HepG2 (cell line): Measurements from ENCODE around the gene MBD3L3. TPM values are rescaled to one million over a fixed set of nuclear protein-coding genes. Genes with fewer than 3 reads are reported as not detected.

Experiments used
- ARNTL ChIP-seq: sonication (generic); formaldehyde crosslinking; IDR thresholded peaks from 2 replicates; pipeline ENCODE4 v1.4.0; 2020; ENCODE audit warnings: mild to moderate bottlenecking, missing genetic modification reagents
- ATM ChIP-seq: fragments of 450-650 bp; IDR thresholded peaks from 2 replicates; pipeline ENCODE4 v1.7.1; 2017; ENCODE audit warnings: mild to moderate bottlenecking, borderline replicate concordance
- HNF4A ChIP-seq: sonication (generic); formaldehyde crosslinking; IDR thresholded peaks from 2 replicates; pipeline ENCODE4 v1.4.0; 2020; ENCODE audit warnings: missing genetic modification reagents
- NR2F2 ChIP-seq: IDR thresholded peaks from 2 replicates; pipeline ENCODE4 v1.6.1; 2012; ENCODE audit warnings: low read depth, inconsistent platforms, borderline replicate concordance
- ZBTB7B ChIP-seq: sonication (generic); formaldehyde crosslinking; IDR thresholded peaks from 2 replicates; pipeline ENCODE4 v1.4.0; 2020; ENCODE audit warnings: missing genetic modification reagents
- ZC3H13 ChIP-seq: sonication (generic); formaldehyde crosslinking; IDR thresholded peaks from 2 replicates; pipeline ENCODE4 v1.8.1; 2023; ENCODE audit warnings: mild to moderate bottlenecking, missing genetic modification reagents, moderate library complexity
- ZKSCAN1 ChIP-seq: fragments of 150-350 bp; IDR thresholded peaks from 2 replicates; pipeline ENCODE4 v1.6.1; 2014; ENCODE audit warnings: low read length
- ZNF12 ChIP-seq: sonication (generic); formaldehyde crosslinking; IDR thresholded peaks from 2 replicates; pipeline ENCODE4 v1.5.0; 2020; ENCODE audit warnings: missing genetic modification reagents
- ZNF775 ChIP-seq: sonication (generic); formaldehyde crosslinking; IDR thresholded peaks from 2 replicates; pipeline ENCODE4 v1.4.0; 2020; ENCODE audit warnings: missing genetic modification reagents, mild to moderate bottlenecking, moderate library complexity, borderline replicate concordance
- polyA plus RNA-seq, 8 experiments: library from polyadenylated mRNA; depleted of rRNA in 3 of 8; stranded (reverse) in 7 of 8; unstranded in 1 of 8; fragments of >200 nt; fragmentation: Illumina TruSeq in 4 of 8; extraction: Trizol in 4 of 8; gene quantifications; 2 replicates each; pipeline versions ENCODE4 v1.2.1 to v1.2.3, GENCODE V29; 2011 to 2016; ENCODE audit warnings: low read depth in 4 of 8, missing spikeins in 1 of 8, mixed read lengths in 1 of 8; ENCODE audit not compliant: insufficient read depth in 1 of 8
- total RNA-seq, 5 experiments: library from RNA; depleted of rRNA; stranded (reverse); fragments of >200 nt; fragmentation: Illumina TruSeq; extraction: Trizol; gene quantifications; 2 replicates each; pipeline ENCODE4 v1.2.3, GENCODE V29; 2016; ENCODE audit warnings: low read depth in 1 of 5
- TF ChIP-seq, protein P1 (sequence below): sonication (generic); formaldehyde crosslinking; IDR thresholded peaks from 2 replicates; pipeline ENCODE4 v1.4.0; 2020; ENCODE audit warnings: low read depth, missing genetic modification reagents
- TF ChIP-seq, protein P2 (sequence below): sonication (generic); formaldehyde crosslinking; IDR thresholded peaks from 2 replicates; pipeline ENCODE4 v1.4.0; 2020; ENCODE audit warnings: missing genetic modification reagents
- TF ChIP-seq, protein P3 (sequence below): sonication (generic); formaldehyde crosslinking; IDR thresholded peaks from 2 replicates; pipeline ENCODE4 v1.4.0; 2020; ENCODE audit warnings: missing genetic modification reagents, borderline replicate concordance
- TF ChIP-seq, protein P4 (sequence below): sonication (generic); formaldehyde crosslinking; IDR thresholded peaks from 2 replicates; pipeline ENCODE4 v1.4.0; 2020; ENCODE audit warnings: missing genetic modification reagents
- TF ChIP-seq, protein P5 (sequence below): sonication (generic); formaldehyde crosslinking; IDR thresholded peaks from 2 replicates; pipeline ENCODE4 v1.9.0; 2021; ENCODE audit warnings: missing genetic modification reagents, mild to moderate bottlenecking, borderline replicate concordance
- TF ChIP-seq, protein P6 (sequence below): sonication (generic); formaldehyde crosslinking; IDR thresholded peaks from 2 replicates; pipeline ENCODE4 v1.8.0; 2022; ENCODE audit warnings: missing genetic modification reagents, mild to moderate bottlenecking, inconsistent platforms, borderline replicate concordance

Gene MBD3L3
- total and polyA plus RNA-seq, 2 of the 13 experiments (the other 11 are each of a cell fraction or from before 2014, with no cell fraction given) = not detected

DNA sequence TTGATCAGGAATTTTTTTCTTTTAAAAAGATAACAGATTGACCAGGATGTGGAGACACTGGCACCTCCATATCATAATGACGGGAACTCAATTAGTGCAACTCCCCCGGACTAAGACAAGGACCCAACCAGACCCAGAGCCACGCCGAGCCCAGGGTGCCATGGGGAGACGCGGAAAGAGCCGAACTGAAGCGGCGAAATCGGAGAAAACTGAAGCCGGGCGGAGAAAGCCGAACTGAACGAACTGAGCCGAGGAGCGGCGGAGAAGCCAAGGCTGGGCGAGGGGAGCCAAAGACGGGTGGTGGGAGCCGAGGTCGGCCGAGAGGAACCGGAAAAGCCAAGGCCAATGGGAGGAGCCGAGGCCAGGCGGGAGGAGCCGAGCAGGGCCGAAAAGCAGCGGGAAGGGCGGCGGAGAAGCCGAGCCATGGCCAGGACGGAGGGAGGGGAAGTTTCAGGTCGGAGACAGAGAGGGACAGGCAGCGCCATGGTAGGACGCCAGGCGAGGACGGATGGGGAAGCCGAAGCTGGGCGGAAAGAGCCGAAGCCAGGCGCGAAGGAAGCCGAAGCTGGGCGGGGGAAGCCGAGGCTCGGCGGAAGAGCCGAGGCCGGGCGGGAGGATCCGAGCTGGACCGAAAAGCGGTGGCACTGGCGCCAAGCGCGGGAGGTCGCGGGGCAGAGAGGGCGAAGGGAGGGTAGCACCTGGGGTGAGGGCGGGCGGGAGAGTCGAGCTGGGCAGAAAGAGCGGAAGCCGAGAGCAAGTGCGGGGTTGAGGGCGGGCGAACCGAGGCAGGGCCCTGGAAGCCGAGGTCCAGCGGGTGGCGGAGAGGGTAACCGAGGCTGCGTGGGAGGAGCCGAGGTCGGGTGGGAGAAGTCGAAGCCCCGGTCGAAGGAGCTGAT lies 40.5 kb upstream of the MBD3L3 start (continued):
- TF ChIP-seq, protein P1, sequence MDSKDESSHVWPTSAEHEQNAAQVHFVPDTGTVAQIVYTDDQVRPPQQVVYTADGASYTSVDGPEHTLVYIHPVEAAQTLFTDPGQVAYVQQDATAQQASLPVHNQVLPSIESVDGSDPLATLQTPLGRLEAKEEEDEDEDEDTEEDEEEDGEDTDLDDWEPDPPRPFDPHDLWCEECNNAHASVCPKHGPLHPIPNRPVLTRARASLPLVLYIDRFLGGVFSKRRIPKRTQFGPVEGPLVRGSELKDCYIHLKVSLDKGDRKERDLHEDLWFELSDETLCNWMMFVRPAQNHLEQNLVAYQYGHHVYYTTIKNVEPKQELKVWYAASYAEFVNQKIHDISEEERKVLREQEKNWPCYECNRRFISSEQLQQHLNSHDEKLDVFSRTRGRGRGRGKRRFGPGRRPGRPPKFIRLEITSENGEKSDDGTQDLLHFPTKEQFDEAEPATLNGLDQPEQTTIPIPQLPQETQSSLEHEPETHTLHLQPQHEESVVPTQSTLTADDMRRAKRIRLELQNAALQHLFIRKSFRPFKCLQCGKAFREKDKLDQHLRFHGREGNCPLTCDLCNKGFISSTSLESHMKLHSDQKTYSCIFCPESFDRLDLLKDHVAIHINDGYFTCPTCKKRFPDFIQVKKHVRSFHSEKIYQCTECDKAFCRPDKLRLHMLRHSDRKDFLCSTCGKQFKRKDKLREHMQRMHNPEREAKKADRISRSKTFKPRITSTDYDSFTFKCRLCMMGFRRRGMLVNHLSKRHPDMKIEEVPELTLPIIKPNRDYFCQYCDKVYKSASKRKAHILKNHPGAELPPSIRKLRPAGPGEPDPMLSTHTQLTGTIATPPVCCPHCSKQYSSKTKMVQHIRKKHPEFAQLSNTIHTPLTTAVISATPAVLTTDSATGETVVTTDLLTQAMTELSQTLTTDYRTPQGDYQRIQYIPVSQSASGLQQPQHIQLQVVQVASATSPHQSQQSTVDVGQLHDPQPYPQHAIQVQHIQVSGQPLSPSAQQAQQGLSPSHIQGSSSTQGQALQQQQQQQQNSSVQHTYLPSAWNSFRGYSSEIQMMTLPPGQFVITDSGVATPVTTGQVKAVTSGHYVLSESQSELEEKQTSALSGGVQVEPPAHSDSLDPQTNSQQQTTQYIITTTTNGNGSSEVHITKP (CRISPR knock-in tag) = no peak
- no peak for TF ChIP-seq ZNF12 (CRISPR knock-in tag)
- TF ChIP-seq, protein P2, sequence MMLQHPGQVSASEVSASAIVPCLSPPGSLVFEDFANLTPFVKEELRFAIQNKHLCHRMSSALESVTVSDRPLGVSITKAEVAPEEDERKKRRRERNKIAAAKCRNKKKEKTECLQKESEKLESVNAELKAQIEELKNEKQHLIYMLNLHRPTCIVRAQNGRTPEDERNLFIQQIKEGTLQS (CRISPR knock-in tag) = no peak
- no peak for TF ChIP-seq ZKSCAN1
- peak; percentile 79 for TF ChIP-seq ZC3H13
- TF ChIP-seq ARNTL (CRISPR knock-in tag) = no peak
- TF ChIP-seq, protein P3, sequence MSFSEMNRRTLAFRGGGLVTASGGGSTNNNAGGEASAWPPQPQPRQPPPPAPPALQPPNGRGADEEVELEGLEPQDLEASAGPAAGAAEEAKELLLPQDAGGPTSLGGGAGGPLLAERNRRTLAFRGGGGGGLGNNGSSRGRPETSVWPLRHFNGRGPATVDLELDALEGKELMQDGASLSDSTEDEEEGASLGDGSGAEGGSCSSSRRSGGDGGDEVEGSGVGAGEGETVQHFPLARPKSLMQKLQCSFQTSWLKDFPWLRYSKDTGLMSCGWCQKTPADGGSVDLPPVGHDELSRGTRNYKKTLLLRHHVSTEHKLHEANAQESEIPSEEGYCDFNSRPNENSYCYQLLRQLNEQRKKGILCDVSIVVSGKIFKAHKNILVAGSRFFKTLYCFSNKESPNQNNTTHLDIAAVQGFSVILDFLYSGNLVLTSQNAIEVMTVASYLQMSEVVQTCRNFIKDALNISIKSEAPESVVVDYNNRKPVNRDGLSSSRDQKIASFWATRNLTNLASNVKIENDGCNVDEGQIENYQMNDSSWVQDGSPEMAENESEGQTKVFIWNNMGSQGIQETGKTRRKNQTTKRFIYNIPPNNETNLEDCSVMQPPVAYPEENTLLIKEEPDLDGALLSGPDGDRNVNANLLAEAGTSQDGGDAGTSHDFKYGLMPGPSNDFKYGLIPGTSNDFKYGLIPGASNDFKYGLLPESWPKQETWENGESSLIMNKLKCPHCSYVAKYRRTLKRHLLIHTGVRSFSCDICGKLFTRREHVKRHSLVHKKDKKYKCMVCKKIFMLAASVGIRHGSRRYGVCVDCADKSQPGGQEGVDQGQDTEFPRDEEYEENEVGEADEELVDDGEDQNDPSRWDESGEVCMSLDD (CRISPR knock-in tag) = no peak
- no peak; the same call in 1 of the 2 replicates for TF ChIP-seq ZBTB7B
- no peak for TF ChIP-seq NR2F2
- TF ChIP-seq, protein P4, sequence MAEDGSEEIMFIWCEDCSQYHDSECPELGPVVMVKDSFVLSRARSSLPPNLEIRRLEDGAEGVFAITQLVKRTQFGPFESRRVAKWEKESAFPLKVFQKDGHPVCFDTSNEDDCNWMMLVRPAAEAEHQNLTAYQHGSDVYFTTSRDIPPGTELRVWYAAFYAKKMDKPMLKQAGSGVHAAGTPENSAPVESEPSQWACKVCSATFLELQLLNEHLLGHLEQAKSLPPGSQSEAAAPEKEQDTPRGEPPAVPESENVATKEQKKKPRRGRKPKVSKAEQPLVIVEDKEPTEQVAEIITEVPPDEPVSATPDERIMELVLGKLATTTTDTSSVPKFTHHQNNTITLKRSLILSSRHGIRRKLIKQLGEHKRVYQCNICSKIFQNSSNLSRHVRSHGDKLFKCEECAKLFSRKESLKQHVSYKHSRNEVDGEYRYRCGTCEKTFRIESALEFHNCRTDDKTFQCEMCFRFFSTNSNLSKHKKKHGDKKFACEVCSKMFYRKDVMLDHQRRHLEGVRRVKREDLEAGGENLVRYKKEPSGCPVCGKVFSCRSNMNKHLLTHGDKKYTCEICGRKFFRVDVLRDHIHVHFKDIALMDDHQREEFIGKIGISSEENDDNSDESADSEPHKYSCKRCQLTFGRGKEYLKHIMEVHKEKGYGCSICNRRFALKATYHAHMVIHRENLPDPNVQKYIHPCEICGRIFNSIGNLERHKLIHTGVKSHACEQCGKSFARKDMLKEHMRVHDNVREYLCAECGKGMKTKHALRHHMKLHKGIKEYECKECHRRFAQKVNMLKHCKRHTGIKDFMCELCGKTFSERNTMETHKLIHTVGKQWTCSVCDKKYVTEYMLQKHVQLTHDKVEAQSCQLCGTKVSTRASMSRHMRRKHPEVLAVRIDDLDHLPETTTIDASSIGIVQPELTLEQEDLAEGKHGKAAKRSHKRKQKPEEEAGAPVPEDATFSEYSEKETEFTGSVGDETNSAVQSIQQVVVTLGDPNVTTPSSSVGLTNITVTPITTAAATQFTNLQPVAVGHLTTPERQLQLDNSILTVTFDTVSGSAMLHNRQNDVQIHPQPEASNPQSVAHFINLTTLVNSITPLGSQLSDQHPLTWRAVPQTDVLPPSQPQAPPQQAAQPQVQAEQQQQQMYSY (CRISPR knock-in tag) = no peak
- TF ChIP-seq HNF4A = no peak
- TF ChIP-seq, protein P5, sequence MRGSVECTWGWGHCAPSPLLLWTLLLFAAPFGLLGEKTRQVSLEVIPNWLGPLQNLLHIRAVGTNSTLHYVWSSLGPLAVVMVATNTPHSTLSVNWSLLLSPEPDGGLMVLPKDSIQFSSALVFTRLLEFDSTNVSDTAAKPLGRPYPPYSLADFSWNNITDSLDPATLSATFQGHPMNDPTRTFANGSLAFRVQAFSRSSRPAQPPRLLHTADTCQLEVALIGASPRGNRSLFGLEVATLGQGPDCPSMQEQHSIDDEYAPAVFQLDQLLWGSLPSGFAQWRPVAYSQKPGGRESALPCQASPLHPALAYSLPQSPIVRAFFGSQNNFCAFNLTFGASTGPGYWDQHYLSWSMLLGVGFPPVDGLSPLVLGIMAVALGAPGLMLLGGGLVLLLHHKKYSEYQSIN = no peak
- TF ChIP-seq ZNF775 (CRISPR knock-in tag) = no peak
- TF ChIP-seq ATM = no peak
- TF ChIP-seq, protein P6, sequence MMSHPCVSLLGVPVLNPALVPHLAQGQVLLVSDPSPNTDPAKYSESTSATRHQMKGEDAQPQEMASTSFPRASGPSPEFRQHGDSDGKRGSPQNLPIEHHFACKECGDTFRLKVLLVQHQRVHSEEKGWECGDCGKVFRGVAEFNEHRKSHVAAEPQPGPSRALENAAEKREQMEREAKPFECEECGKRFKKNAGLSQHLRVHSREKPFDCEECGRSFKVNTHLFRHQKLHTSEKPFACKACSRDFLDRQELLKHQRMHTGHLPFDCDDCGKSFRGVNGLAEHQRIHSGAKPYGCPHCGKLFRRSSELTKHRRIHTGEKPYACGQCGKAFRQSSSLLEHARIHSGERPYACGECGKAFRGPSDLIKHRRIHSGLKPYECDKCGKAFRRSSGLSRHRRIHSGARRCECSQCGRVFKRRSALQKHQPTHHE (CRISPR knock-in tag) = no peak; the same call in 1 of the 2 replicates
